GM21737 (cell line): ENCODE data around the gene TRIM33.
"Not testable (repeated sequence)": the region's sequence is repeated elsewhere in the genome, so short reads cannot be mapped to it uniquely, and the experiment has no call there.

ENCODE experiments used
- ATAC-seq: cut with Tn5 transposase; IDR thresholded peaks from one replicate; pipeline ENCODE4 v1.9.1; 2021; ENCODE audit warnings: mild to moderate bottlenecking, moderate library complexity; ENCODE audit not compliant: unreplicated experiment

Gene TRIM33

GRCh38 chr1:114510274-114511031 is 550 bp downstream of the TRIM33 start:
- ATAC-seq, result peak; percentile 47

DNA sequence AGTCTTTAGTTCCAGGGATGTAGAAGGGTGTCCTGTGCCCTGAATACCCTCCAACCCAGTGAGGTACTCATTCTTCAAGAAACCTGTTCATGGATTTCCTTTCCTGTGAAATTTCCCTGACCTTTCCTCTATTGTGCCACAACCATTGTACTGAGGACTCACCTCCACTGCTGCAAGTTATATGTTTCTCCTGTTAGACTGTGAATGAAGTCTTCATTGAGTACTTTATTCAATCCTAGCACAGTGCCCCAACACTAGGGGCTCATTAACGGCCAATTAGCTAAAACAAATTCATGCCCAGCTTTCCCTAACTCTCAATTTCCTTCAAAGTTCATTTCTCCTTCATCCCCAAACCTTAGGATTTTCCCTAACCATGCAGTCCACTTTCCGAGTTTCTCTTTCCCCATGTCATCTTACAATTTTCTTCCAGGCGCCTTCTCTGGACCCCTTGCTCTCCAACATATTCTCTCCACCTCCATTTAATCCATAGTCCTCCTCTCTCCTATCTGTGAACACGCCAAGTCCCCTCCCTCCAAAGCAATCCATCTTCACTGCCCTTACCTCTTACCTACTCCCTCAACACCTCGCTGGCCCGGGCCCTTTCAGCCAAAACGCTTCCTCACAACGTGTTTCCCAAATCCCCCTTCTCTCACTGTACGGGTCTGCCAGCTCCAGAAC is 1.3 kb downstream of the TRIM33 start:
- no peak for ATAC-seq

DNA sequence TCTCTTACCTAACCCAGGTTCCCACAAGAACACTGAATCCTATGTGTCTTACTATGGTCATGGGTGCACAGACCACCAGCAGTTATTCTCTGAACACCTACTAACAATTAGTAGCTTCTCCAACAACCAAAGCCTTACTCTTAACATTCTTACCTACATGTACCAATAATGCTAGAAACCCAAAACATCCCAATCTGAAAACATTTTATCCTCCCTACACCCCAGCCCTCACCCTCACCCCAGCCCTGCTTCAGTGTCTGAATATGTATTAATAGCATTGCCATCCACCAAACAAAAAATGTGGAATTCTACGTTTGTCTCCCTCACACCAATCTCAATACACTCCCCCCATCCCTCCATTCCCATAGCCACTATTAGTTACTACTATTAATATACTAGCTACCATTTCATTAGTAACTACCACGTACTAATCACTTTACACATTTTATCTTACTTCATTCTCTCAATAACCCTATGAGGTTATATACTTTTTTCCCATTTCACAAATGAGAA is 2.6 kb downstream of the TRIM33 start:
- no peak for ATAC-seq

GRCh38 chr1:114507513-114507912 is 3.5 kb downstream of the TRIM33 start:
- no peak for ATAC-seq

GRCh38 chr1:114505148-114505561 is 5.8 kb downstream of the TRIM33 start:
- ATAC-seq, result no peak

DNA sequence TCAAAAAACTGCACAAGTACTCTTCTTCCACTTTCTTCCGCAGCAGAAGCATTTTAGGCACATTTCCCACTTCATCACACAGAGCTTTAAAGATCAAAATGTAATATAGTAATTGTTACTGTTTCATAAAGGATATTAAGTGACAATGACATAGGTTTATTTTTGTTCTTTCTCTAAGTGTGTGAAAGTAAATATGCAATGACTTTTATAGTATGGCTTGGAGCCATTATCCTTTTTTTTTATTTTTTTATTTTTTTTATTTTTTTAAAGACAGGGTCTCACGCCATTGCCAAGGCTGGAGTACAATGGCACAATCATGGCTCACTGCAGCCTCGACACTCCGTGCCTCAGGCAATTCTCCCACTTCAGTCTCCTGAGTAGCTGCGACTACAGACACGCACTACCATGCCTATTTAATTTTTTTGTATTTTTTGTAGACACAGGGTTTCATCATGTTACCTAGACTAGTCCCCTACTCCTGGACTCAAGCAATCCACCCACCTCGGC is 7.0 kb downstream of the TRIM33 start:
- no peak for ATAC-seq

- no peak for ATAC-seq
Observed at GRCh38 chr1:114502080-114502479, 8.9 kb downstream of the TRIM33 start.

DNA sequence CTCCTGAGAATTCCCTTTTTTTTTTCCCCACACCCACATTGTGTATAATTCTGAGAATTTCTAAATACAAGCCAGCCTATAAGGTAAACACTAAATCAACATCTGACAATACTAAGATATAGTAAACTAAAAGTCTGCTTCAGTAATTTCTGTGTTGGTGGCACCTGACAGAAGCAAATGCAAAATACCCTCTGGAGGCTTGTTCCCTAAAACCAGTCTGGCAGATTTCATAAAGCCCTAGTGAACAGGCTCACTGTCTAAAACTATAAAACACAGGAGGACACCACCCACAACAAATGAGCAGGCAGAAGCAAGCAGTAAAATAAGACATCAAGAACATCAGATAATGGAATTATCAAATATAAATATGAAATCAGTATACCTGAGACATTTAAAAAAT is 11.5 kb downstream of the TRIM33 start:
- no peak for ATAC-seq

GRCh38 chr1:114496089-114496488 is 14.9 kb downstream of the TRIM33 start:
- ATAC-seq, result no peak

GRCh38 chr1:114495486-114495885 is 15.5 kb downstream of the TRIM33 start:
- no peak for ATAC-seq

- ATAC-seq, result no peak
Observed at GRCh38 chr1:114492978-114493377, 18.0 kb downstream of the TRIM33 start.

DNA sequence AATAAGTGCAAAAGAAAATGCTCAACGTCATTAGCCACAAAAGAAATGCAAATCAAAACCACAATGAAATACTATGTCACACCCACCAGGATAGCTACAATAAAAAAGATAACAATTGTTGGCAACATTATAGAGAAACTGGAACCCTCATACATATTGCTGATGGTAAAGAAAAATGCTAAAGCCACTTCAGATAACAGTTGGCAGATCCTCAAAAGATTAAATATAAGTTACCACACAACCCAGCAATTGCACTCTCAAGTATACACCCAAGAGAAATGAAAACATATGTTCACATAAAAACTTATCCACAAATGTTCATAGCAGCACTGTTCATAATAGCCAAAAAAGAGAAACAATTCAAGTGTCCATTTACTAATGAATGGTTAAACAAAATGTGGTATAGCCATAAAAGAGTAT is 20.7 kb downstream of the TRIM33 start:
- no peak for ATAC-seq

DNA sequence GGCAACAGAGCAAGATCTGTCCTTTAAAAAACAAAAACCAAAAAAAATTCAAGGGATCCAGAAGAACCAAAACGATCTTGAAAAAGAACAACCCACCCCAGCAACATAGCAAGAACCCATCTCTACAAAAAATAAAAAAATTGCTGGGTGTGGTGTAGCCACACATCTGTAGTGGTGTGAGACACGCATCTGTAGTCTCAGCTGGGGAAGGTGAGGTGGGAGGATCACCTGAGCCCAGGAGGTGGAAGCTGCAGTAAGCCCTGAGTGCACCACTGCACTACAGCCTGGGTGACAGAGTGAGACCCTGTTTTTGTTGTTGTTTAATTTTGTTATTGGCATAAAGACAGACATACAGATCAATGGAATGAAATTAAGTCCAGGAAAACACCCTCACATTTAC is 22.3 kb downstream of the TRIM33 start:
- ATAC-seq, result no peak

DNA sequence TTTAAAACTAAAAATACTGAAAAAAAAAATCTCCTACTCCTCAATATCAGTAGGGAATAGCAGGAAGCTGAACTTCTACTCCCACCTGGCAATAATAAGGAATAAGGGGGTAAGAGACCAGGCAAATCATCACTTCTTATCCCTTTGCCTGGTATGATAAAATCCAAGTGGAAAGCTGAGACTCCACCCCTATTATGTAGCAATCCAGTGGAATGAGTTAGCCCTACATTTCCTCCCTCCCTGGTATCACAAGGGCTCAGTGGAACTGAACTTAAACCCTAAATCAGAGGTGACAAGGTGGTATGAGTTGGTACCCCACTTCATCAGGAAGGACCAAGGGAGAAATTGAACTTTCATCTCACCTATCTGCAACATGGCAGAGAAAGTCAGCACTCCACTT is 25.7 kb downstream of the TRIM33 start:
- no peak for ATAC-seq

GRCh38 chr1:114482585-114482984 is 28.4 kb downstream of the TRIM33 start:
- peak; percentile 94 for ATAC-seq

DNA sequence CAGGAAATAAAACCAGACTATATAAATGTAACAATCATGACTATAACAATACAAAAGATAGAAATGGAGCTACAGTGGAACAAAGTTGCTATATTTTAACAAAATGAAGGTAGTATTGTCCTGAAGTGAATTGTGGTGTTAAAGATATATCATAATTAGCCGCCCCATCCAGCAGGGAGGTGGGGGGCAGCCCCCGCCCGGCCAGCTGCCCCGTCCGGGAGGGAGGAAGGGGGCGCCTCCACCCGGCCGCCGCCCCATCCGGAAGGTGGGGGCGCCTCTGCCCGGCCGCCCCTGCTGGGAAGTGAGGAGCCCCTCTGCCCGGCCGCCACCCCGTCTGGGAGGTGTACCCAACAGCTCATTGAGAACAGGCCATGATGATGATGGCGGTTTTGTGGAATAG is 31.4 kb downstream of the TRIM33 start:
- ATAC-seq, result not testable (repeated sequence)

- ATAC-seq, result no peak
Observed at GRCh38 chr1:114479134-114479533, 31.9 kb downstream of the TRIM33 start.

GRCh38 chr1:114473796-114474195 is 37.2 kb downstream of the TRIM33 start:
- ATAC-seq, result no peak

- ATAC-seq, result no peak
Observed at GRCh38 chr1:114472408-114472807, 38.6 kb downstream of the TRIM33 start.

- ATAC-seq, result no peak
Observed at GRCh38 chr1:114470681-114471080, 40.3 kb downstream of the TRIM33 start.

DNA sequence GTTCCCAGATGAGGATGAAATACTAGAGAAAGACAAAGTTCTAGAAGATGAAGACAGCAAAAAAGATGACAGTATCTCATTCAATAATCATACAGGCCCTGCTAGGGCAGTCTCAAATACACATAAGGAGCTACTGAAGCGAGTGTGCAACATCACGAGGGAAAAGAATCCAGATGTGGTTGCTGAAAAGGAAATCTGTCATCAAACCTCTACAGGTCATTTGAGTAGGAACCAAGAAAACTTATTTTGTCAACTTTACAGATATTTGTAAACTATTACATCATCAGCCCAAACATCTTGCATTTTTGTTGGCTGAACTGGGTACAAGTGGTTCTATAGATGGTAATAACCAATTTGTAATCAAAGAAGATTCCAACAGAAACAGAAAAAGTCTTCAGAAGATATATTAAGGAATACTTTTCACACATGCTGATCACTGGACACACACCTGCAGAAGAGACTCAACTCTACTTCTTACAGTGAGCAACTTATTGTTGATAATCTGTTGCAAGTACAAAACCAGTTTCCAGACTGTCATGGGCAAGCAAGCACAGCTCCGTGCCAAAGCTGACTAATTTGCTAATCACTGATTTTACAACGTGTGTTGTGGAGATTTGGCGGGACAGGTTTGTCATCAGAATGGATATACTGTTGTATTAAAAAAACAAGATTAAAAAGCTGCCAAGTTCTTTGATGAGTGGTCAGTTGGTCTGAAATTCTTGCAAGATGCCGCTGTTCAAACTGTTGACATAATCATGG is 42.1 kb downstream of the TRIM33 start:
- ATAC-seq, result no peak
